GM12865 (cell line): ENCODE measurements around the gene SLC6A11.
A peak's percentile ranks its signal among the peaks of the same experiment; 100 is the strongest.

Experiments used
- DNase-seq: peaks from one replicate; pipeline ENCODE4 v3.0.0; 2010; ENCODE audit warnings: low read depth
- H3K4me3 ChIP-seq: 2 replicates; pipeline ENCODE4 v1.5.1; 2011; ENCODE audit warnings: mild to moderate bottlenecking, low read depth, low read length, control low read depth
- TF ChIP-seq, protein P1 (sequence below): IDR thresholded peaks from 2 replicates; pipeline ENCODE4 v1.5.1; 2011; ENCODE audit warnings: low read length, control low read depth, low read depth, inconsistent platforms; ENCODE audit not compliant: insufficient read depth; ENCODE audit errors: missing control alignments

Gene SLC6A11

DNA sequence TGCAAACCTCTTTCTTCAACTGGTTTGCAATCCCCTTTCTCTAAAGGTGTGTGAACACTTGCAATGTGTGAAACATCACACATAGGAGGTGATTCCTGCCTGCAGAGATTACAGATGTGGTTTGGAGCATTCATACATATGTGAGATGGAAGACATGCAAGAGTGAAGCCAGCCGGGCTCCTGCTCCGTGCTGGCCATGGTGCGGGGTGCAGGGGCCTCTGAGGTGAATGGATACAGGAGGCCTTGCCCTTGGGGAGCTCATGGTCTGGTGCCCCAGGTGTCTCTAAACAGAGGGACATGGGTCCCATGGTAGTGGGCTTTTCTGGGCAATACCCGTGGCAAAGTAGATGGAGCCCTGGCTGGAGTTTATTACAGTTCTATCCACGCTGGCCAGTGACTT, 6.0 kb downstream of the SLC6A11 start:
- TF ChIP-seq, protein P1, sequence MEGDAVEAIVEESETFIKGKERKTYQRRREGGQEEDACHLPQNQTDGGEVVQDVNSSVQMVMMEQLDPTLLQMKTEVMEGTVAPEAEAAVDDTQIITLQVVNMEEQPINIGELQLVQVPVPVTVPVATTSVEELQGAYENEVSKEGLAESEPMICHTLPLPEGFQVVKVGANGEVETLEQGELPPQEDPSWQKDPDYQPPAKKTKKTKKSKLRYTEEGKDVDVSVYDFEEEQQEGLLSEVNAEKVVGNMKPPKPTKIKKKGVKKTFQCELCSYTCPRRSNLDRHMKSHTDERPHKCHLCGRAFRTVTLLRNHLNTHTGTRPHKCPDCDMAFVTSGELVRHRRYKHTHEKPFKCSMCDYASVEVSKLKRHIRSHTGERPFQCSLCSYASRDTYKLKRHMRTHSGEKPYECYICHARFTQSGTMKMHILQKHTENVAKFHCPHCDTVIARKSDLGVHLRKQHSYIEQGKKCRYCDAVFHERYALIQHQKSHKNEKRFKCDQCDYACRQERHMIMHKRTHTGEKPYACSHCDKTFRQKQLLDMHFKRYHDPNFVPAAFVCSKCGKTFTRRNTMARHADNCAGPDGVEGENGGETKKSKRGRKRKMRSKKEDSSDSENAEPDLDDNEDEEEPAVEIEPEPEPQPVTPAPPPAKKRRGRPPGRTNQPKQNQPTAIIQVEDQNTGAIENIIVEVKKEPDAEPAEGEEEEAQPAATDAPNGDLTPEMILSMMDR = no peak
- no peak overlapping the region for H3K4me3 ChIP-seq
- DNase-seq = no peak

DNA sequence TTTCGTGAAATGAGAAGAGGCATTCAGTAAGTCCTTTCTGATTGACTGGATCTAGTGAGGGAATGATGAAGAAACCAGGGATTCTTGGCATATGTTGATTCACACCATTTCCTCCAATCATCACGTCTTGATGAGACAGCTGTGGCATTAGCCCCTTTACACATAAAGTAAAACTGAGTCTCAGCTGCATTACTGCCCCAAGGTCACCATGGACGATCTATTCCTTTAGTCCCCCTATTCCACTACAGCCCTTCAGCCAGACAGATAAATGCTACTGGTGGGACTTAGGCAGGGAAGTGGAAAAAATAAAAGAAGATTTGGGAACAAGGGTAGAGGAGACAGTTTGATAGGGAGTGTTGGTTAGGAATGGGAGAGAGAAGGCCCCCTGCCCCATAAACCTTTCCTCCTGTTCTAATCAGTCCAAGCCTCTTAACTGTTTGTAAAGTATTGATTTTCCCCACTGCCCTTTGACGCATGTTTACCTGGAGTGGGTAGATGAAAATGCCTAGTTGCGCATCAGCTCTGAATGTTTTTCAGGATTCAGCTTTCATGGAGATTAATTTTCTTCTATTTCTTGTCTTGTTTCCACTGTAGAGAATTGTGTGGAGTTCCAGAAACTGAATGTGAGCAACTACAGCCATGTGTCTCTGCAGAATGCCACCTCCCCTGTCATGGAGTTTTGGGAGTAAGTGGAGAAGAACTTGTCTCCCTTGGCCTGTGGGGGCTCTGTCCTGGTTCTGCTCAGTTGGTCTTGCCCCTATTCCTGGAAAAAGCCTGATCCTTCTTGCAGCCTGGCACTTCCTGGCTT, 6.9 kb downstream of the SLC6A11 start:
- TF ChIP-seq, protein P1 = no peak
- no peak for DNase-seq
- no peak overlapping the region for H3K4me3 ChIP-seq

DNA sequence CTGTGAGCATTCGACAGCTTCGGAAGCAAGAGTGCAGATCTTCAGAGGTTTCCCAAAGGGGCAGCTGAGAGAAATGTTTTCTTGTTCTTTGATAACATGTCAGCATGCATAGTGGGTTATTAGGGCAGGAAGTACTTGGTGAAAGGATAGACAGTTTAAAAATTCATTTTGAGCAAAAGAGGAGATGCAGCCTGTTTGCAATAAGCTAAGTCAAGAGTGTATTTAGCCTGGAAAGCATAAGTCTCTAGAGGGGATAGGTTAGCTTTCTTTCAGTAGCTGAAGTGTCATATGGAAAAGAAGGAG, 7.4 kb downstream of the SLC6A11 start:
- H3K4me3 ChIP-seq = no peak overlapping the region

DNA sequence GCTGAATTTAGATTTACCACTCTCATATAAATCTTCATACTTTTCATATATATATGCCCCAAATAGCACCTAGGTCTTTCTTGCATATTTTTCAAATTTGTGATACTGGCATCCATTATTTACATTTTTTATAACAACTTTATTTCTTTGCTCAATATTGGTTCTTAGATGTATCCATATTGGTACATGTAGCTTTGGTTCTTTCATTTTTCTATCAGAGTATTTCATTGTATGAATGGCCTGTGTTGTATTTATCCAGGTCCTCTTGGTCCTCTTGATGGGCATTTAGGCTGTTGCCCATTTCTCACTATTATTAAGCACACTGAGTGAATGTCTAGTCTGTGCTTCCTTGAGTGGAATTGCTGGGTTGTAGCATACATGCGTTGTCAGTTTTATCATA, 8.4 kb downstream of the SLC6A11 start:
- no peak overlapping the region for H3K4me3 ChIP-seq
- TF ChIP-seq, protein P1 = no peak
- no peak for DNase-seq

More for the DNA sequence above, 7.4 kb downstream of the SLC6A11 start:
- TF ChIP-seq, protein P1 = no peak
- no peak for DNase-seq

DNA sequence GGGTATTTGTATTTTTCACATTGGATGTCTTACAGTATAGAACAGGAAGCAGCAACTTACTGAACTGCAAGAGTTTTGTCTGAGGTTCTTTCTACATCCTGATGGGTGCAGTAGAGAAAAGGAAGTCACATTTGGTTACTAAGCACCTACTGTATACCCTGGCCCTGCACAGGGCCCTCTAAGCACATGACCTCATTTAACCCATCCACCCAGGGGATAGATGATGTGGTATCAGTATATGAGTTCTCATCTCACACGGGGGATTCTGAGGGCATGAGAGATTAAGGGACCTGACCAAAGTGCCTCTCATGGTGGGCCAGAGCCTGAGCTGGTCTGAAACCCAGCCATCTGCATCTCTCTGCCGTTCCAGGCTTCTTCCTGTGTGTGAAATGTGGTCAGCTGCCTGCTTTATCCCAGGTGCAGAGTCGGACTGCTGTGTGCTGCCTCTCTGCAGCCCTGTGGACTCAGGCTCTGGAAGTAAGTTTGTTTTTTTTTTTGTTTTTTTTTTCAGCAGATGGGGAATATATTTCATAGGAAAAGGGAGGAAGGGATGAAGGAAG, 17.9 kb downstream of the SLC6A11 start:
- H3K4me3 ChIP-seq = no peak overlapping the region
- TF ChIP-seq, protein P1 = no peak
- DNase-seq = peak; percentile 18

DNA sequence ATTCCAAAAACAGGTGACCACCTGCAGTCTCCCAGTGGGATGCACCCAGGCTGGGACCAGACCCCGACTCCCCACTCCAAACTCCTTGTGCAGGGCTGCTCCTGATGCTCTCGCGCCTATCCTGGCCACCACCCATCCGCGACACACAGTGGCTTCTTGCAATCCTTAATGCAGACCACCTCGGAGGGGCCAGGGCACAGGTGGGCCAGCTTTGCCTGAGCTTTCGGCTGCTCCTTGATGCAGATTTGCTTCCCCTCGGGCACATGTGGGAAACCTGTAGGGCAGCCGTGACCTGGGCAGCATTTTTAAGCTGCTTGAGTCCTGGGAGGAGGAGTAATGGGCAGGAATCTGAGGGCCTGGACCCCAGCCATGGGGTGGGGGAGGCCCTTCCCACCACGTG, 18.9 kb downstream of the SLC6A11 start:
- TF ChIP-seq, protein P1 = no peak
- no peak overlapping the region for H3K4me3 ChIP-seq
- DNase-seq = no peak

DNA sequence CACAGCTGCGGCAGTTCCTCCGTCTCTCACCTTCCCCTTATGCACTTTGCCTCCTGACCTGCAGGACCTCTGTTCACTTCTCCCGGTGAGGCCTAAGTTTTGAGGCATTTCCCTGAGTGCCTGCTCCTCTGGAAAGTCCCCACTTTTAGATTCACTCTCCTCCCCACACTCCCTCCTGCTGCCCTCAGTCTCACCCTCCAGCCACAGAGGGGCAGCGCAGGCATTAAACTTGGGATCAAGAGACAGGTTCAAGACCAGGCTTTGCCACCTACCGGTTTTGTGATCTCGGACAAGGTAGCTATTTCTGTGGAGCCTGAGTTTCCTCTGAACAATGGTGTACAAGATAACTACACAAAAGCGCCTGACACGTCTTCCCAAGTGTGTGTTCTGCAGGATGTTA, 19.4 kb downstream of the SLC6A11 start:
- H3K4me3 ChIP-seq = no peak overlapping the region
- no peak for DNase-seq
- TF ChIP-seq, protein P1 = no peak
